HEK293 (cell line): ENCODE data around the gene NEU1.

Experiments used
- CTCF ChIP-seq: fragments of 450-650 bp; formaldehyde crosslinking; IDR thresholded peaks from 2 replicates; pipeline ENCODE4 v1.5.1; 2016; ENCODE audit warnings: missing biosample characterization, missing genetic modification characterization
- EGR2 ChIP-seq: fragments of 450-650 bp; formaldehyde crosslinking; IDR thresholded peaks from 2 replicates; pipeline ENCODE4 v1.5.1; 2016; ENCODE audit warnings: low read depth, missing biosample characterization, missing genetic modification characterization
- FEZF1 ChIP-seq: fragments of 450-650 bp; formaldehyde crosslinking; IDR thresholded peaks from 2 replicates; pipeline ENCODE4 v1.5.1; 2016; ENCODE audit warnings: missing biosample characterization, missing genetic modification characterization
- IKZF3 ChIP-seq: fragments of 450-650 bp; IDR thresholded peaks from 2 replicates; pipeline ENCODE4 v1.5.0; 2018; ENCODE audit warnings: missing biosample characterization, mild to moderate bottlenecking, missing genetic modification characterization, moderate library complexity
- KLF8 ChIP-seq: fragments of 450-650 bp; formaldehyde crosslinking; IDR thresholded peaks from 2 replicates; pipeline ENCODE4 v1.5.1; 2016; ENCODE audit warnings: missing biosample characterization, missing genetic modification characterization
- OVOL3 ChIP-seq: fragments of 450-650 bp; formaldehyde crosslinking; IDR thresholded peaks from 2 replicates; pipeline ENCODE4 v1.5.1; 2016; ENCODE audit warnings: missing biosample characterization, missing genetic modification characterization
- PBX3 ChIP-seq: sonication (generic); formaldehyde crosslinking; IDR thresholded peaks from 2 replicates; pipeline ENCODE4 v1.8.1; 2022; ENCODE audit warnings: mild to moderate bottlenecking, moderate library complexity, missing genetic modification reagents
- SP3 ChIP-seq: fragments of 450-650 bp; formaldehyde crosslinking; IDR thresholded peaks from 2 replicates; pipeline ENCODE4 v1.5.1; 2016; ENCODE audit warnings: missing biosample characterization, missing genetic modification characterization
- WT1 ChIP-seq: fragments of 450-650 bp; formaldehyde crosslinking; IDR thresholded peaks from 2 replicates; pipeline ENCODE4 v1.5.1; 2016; ENCODE audit warnings: missing biosample characterization, missing genetic modification characterization
- ZBTB20 ChIP-seq: fragments of 450-650 bp; formaldehyde crosslinking; IDR thresholded peaks from 2 replicates; pipeline ENCODE4 v1.5.1; 2016; ENCODE audit warnings: missing biosample characterization, missing genetic modification characterization
- ZBTB26 ChIP-seq: fragments of 450-650 bp; formaldehyde crosslinking; optimal IDR thresholded peaks from 2 replicates; pipeline ENCODE3; 2016; ENCODE audit warnings: missing biosample characterization, mild to moderate bottlenecking, missing genetic modification characterization
- ZBTB7A ChIP-seq: fragments of 450-650 bp; formaldehyde crosslinking; IDR thresholded peaks from 2 replicates; pipeline ENCODE4 v1.5.1; 2016; ENCODE audit warnings: low read depth, missing biosample characterization, missing genetic modification characterization
- ZFP37 ChIP-seq: fragments of 450-650 bp; formaldehyde crosslinking; IDR thresholded peaks from 2 replicates; pipeline ENCODE4 v1.5.1; 2016; ENCODE audit warnings: missing biosample characterization, missing genetic modification characterization
- ZFP69B ChIP-seq: fragments of 450-650 bp; formaldehyde crosslinking; IDR thresholded peaks from 2 replicates; pipeline ENCODE4 v1.5.1; 2016; ENCODE audit warnings: missing biosample characterization, missing genetic modification characterization
- ZNF138 ChIP-seq: fragments of 450-650 bp; formaldehyde crosslinking; IDR thresholded peaks from 2 replicates; pipeline ENCODE4 v1.5.1; 2016; ENCODE audit warnings: missing biosample characterization, missing genetic modification characterization, borderline replicate concordance
- ZNF354C ChIP-seq: fragments of 450-650 bp; formaldehyde crosslinking; IDR thresholded peaks from 2 replicates; pipeline ENCODE4 v1.5.1; 2016; ENCODE audit warnings: missing biosample characterization, missing genetic modification characterization, low read depth, borderline replicate concordance
- ZNF394 ChIP-seq: fragments of 450-650 bp; formaldehyde crosslinking; IDR thresholded peaks from 2 replicates; pipeline ENCODE4 v1.5.1; 2016; ENCODE audit warnings: missing biosample characterization, missing genetic modification characterization, mild to moderate bottlenecking, moderate library complexity, borderline replicate concordance
- ZNF423 ChIP-seq: fragments of 450-650 bp; formaldehyde crosslinking; IDR thresholded peaks from 2 replicates; pipeline ENCODE4 v1.5.1; 2016; ENCODE audit warnings: missing biosample characterization, missing genetic modification characterization
- ZNF501 ChIP-seq: fragments of 450-650 bp; formaldehyde crosslinking; IDR thresholded peaks from 2 replicates; pipeline ENCODE4 v1.5.1; 2016; ENCODE audit warnings: missing biosample characterization, missing genetic modification characterization
- ZNF639 ChIP-seq: fragments of 450-650 bp; formaldehyde crosslinking; IDR thresholded peaks from 2 replicates; pipeline ENCODE4 v1.5.1; 2016; ENCODE audit warnings: missing biosample characterization, missing genetic modification characterization
- ZNF660 ChIP-seq: fragments of 450-650 bp; IDR thresholded peaks from 2 replicates; pipeline ENCODE4 v1.5.1; 2018; ENCODE audit warnings: missing biosample characterization, mild to moderate bottlenecking, missing genetic modification characterization
- ZNF677 ChIP-seq: fragments of 450-650 bp; IDR thresholded peaks from 2 replicates; pipeline ENCODE4 v1.5.0; 2018; ENCODE audit warnings: missing biosample characterization, mild to moderate bottlenecking, missing genetic modification characterization, moderate library complexity
- ZNF692 ChIP-seq: fragments of 450-650 bp; formaldehyde crosslinking; IDR thresholded peaks from 2 replicates; pipeline ENCODE4 v1.5.1; 2016; ENCODE audit warnings: missing biosample characterization, missing genetic modification characterization
- ZNF707 ChIP-seq: fragments of 450-650 bp; formaldehyde crosslinking; IDR thresholded peaks from 2 replicates; pipeline ENCODE4 v1.5.1; 2016; ENCODE audit warnings: missing biosample characterization, missing genetic modification characterization
- ZNF76 ChIP-seq: fragments of 450-650 bp; formaldehyde crosslinking; IDR thresholded peaks from 2 replicates; pipeline ENCODE4; 2016; ENCODE audit warnings: low read depth, missing biosample characterization, missing genetic modification characterization, borderline replicate concordance
- ZNF768 ChIP-seq: fragments of 450-650 bp; formaldehyde crosslinking; IDR thresholded peaks from 2 replicates; pipeline ENCODE4 v1.5.1; 2018; ENCODE audit warnings: missing biosample characterization, mild to moderate bottlenecking, missing genetic modification characterization
- ZNF776 ChIP-seq: fragments of 450-650 bp; formaldehyde crosslinking; IDR thresholded peaks from 2 replicates; pipeline ENCODE4 v1.5.0; 2017; ENCODE audit warnings: missing biosample characterization, missing genetic modification characterization, borderline replicate concordance
- ZNF777 ChIP-seq: fragments of 450-650 bp; formaldehyde crosslinking; IDR thresholded peaks from 2 replicates; pipeline ENCODE4 v1.5.1; 2017; ENCODE audit warnings: missing biosample characterization, missing genetic modification characterization, borderline replicate concordance
- ZNF843 ChIP-seq: fragments of 450-650 bp; formaldehyde crosslinking; IDR thresholded peaks from 2 replicates; pipeline ENCODE4 v1.5.1; 2016; ENCODE audit warnings: missing biosample characterization, missing genetic modification characterization
- ZSCAN30 ChIP-seq: fragments of 450-650 bp; IDR thresholded peaks from 2 replicates; pipeline ENCODE4 v1.5.1; 2018; ENCODE audit warnings: missing biosample characterization, mild to moderate bottlenecking, missing genetic modification characterization, moderate library complexity

Gene NEU1

GRCh38 chr6:31827286-31828079 is 35.1 kb downstream of the NEU1 start, which contains the start of gene HSPA1B (continued):
- TF ChIP-seq ZNF777 (tag by site-specific recombination), result 0 out of 2 replicates have a peak, but pooled peaks have one; percentile 39
- peak; percentile 52; the same call in 1 of the 2 replicates for TF ChIP-seq KLF8 (tag by site-specific recombination)
- TF ChIP-seq ZNF843 (tag by site-specific recombination), result peak; percentile 56; the same call in 1 of the 2 replicates
- TF ChIP-seq ZNF423 (tag by site-specific recombination), result peak; percentile 27; the same call in 1 of the 2 replicates
- TF ChIP-seq FEZF1 (tag by site-specific recombination), result no peak
- no peak for TF ChIP-seq ZFP69B (tag by site-specific recombination)
- 0 out of 2 replicates have a peak, but pooled peaks have one; percentile 36 for TF ChIP-seq ZNF639 (tag by site-specific recombination)
- peak; percentile 61 for TF ChIP-seq ZBTB26 (tag by site-specific recombination)
- TF ChIP-seq IKZF3 (tag by site-specific recombination), result peak; percentile 100
- TF ChIP-seq ZNF394 (tag by site-specific recombination), result peak; percentile 80; the same call in 1 of the 2 replicates
- TF ChIP-seq SP3 (tag by site-specific recombination), result peak; percentile 75
- peak; percentile 35; the same call in 1 of the 2 replicates for TF ChIP-seq CTCF
- no peak for TF ChIP-seq ZNF768 (tag by site-specific recombination)
- no peak for TF ChIP-seq ZNF677 (tag by site-specific recombination)
- TF ChIP-seq ZNF76 (tag by site-specific recombination), result no peak; the same call in 1 of the 2 replicates
- TF ChIP-seq ZNF138, result no peak
- TF ChIP-seq OVOL3 (tag by site-specific recombination), result no peak; the same call in 1 of the 2 replicates
- no peak for TF ChIP-seq ZNF707 (tag by site-specific recombination)
- TF ChIP-seq ZFP37 (tag by site-specific recombination), result peak; percentile 97
- no peak for TF ChIP-seq ZNF354C
- no peak for TF ChIP-seq ZBTB20 (tag by site-specific recombination)
- TF ChIP-seq ZNF660 (tag by site-specific recombination), result peak; percentile 96
- peak; percentile 70; the same call in 1 of the 2 replicates for TF ChIP-seq ZBTB7A (tag by site-specific recombination)
- peak; percentile 93 for TF ChIP-seq ZSCAN30 (tag by site-specific recombination)
- no peak for TF ChIP-seq ZNF776
- TF ChIP-seq ZNF501, result peak; percentile 97
- no peak; the same call in 1 of the 2 replicates for TF ChIP-seq ZNF692 (tag by site-specific recombination)
- TF ChIP-seq PBX3 (CRISPR knock-in tag), result peak; percentile 78
- no peak; the same call in 1 of the 2 replicates for TF ChIP-seq EGR2 (tag by site-specific recombination)
- TF ChIP-seq WT1, result peak; percentile 55
